ENCODE results near the gene DMXL1.
A peak's percentile ranks its signal among the peaks of the same experiment; 100 is the strongest.
"Not testable (repeated sequence)": the region's sequence is repeated elsewhere in the genome, so short reads cannot be mapped to it uniquely, and the experiment has no call there.

Gene DMXL1

GRCh38 chr5:119212026-119212425, 141.1 kb downstream of the DMXL1 start:
- DNase-seq, result no peak

GRCh38 chr5:119212676-119213075, 141.8 kb downstream of the DMXL1 start:
- DNase-seq, result no peak

- no peak for DNase-seq
These were observed 146.3 kb downstream of the DMXL1 start for GRCh38 chr5:119217183-119217582.

- no peak for DNase-seq
These were observed 148.2 kb downstream of the DMXL1 start for GRCh38 chr5:119218830-119219782.

GRCh38 chr5:119220576-119221197, 149.8 kb downstream of the DMXL1 start:
- no peak for DNase-seq

- DNase-seq, result no peak
These were observed 150.4 kb downstream of the DMXL1 start for GRCh38 chr5:119221330-119221729.

- no peak for DNase-seq
These were observed 159.1 kb downstream of the DMXL1 start for GRCh38 chr5:119229950-119230349.

- DNase-seq, result no peak
These were observed 167.6 kb downstream of the DMXL1 start for GRCh38 chr5:119238265-119239118.

GRCh38 chr5:119239119-119239417, 168.2 kb downstream of the DMXL1 start:
- DNase-seq, result no peak

DNA sequence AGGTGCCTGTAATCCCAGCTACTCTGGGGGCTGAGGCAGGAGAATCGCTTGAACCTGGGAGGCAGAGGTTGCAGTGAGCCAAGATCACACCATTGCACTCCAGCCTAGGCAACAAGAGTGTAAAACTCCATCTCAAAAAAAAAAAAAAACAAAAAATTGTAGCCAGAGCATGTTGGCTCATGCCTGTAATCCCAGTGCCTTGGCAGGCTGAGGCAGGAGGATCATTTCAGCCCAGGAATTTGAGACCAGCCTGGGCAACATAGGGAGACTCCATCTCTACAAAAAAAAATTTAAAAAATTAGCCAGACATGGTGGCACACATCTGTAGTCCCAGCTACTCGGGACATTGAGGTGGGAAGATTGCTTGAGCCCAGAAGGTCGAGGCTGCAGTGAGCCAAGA, 168.9 kb downstream of the DMXL1 start:
- DNase-seq, result not testable (repeated sequence)

DNA sequence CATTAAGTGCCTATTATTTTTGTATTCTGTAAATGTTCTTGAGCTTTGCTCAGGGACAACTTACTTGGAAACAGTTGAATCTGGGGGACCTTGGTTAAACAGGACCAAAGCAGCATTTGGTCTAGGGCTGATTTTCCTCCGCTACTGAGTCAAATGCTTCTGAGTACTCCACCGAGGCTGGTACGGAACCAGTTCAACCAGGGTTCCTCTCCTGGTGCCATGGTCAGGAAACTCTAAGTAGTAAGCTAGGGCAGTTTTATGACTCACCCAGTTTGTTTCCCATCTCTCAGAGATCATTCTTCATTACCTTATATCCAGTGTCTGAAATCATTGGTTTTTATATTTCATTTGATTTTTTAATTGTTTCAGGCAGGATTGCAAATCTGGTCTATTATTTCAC, 173.0 kb downstream of the DMXL1 start:
- DNase-seq, result no peak

DNA sequence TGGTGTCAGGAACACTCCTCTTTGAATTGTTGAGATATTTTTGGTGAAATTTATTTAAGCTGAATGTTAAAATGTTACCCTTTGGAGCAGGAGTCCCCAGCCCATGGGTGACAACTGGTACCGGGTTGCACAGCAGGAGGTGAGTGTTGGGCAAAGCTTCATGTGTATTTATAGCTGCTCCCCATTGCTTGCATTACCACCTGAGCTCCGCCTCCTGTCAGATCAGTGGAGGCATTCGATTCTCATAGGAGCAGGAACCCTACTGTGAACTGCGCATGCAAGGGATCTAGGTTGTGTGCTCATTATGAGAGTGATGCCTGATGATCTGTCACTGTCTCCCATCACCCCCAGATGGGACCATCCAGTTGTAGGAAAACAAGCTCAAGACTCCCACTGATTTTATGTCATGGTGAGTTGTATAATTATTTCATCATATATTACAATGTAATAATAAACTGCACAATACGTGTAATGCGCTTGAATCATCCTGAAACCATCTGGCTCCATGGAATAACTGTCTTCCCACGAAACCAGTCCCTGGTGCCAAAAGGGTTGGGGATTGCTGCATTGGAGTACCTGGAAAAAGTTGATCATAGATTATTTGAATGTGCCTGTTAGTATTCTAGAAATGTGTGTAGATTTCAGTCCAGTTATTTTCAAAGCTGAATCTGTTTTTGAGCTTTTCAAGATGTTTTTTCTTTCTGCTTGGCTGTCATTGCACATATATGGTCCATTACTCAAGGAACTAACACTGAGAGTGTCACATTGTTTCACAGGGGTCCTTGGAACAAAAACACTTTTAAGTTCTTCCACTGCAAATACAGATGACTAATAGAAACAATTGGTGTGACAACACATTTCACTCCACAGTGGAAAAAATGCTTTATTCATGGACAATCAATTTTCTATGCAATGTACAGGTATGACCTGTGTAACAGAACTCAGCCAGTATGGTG, 180.3 kb downstream of the DMXL1 start:
- DNase-seq, result no peak

DNA sequence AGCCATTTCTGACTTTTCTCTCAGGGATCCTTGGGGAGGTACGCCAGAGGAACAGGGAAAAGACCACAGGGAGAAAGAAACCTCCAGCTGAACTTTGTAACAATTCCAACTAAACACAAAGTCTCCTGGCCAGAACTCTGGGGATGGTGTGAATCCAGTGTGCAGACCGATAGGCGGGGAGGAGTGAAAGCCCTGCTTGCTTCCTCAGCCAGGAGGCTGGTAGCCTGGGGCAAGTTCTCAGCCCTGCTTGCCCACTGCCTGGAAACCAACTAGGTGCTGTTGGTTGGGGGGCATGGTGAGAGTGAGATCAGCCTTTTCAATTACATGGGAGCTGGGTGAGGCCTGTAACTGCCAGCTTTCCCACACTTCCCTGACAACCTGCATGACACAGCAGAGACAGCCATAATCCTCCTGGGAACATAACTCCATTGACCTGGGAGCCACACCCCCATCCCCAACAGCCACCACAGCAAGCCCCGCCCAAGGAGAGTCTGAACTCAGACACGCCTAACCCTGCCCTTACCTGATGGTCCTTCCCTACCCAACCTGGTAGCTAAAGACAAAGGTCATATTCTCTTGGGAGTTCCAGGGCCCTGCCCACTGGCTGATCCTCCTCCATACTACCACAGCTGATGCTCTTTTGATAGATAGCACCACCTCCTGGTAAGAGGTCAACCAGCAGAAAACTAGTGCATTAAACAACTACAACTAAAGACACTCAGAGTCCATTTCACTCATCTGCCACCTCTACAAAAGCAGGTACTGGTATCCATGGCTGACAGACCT, 184.9 kb downstream of the DMXL1 start:
- no peak for DNase-seq

- no peak for DNase-seq
These were observed 186.7 kb downstream of the DMXL1 start for GRCh38 chr5:119257613-119258012.

GRCh38 chr5:119263639-119264038, 192.8 kb downstream of the DMXL1 start:
- DNase-seq, result no peak

DNA sequence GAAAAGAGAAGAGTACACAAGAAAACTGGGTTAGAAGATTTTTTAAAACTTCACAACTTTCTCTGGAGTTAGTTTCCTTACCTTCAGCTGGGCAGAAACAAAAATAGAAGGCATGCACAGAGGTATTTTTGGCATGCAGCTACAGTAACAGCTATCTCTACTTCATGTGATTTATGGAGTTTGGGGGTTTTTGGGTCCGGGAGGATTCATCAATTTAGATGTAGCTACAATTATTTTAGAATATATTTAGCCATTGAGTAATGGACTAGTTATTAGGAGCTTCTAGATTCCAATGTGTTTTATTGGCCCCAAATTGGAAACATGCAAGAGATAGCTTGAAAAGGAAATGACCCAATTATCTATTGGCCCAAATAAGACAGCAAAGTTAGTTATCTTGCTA, 193.3 kb downstream of the DMXL1 start:
- no peak for DNase-seq

DNA sequence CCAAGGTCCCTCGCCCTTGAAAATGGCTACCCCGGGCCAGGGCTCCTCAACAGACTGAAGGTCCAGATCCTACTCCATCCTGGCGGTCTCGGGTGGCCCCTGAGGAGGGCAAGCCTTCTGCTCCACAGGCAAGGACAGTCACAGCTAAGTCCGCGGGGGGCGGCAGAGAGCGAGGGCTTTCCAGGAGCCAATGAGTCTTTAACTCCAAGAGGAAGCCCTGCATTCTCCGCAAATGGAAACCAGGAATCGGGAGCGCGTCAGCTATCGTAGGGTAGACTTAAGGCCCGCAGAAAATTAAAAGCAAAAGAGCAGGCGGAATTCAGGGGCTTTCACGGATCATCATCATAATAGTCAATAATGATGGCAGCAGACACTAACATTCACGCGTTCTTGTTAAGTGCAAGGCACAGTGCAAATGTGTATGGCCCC, 197.1 kb downstream of the DMXL1 start:
- peak; percentile 67 to 71 for DNase-seq

- DNase-seq, result peak; percentile 95 to 97
These were observed 197.6 kb downstream of the DMXL1 start for GRCh38 chr5:119268387-119269060.

DNA sequence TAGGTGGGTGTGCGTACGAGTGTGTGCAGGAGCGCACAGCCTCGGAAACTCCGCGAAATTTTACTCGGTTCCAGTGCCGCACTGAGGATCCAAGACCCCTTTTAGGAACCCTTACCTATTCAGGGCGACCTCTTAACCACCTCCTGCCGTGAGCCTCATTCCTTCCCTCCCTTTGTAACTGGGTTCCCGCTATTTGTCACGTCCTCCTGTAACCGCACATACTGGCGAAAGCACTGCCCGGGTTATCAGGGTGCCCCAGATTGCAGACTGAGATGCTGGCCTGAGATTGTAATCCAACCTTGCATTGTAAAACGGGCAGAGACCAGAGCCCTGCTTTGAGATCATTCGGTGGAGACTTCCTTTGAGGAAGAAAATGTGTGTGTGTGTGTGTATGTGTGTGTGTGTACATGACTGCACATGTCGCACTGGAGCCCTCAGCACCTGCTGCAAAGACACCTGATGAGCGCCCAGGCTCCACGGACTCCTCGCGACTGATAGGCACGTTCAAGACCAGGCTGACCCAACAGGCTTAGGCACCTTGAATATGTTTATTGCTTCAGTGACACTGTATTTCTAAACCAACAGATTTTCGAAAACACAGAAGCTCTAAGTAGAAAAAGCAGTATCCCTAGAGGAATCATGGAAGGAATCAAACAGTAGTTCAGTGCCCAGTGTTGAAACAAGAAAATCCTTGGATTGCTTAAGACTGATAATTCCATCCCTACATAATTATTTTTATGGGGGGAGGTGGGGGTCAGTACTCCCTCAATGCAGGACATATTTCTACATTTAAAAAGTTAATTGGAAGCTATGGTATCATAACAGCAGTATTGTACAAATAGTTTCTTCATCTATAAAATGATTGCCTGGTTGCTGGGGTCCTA, 198.4 kb downstream of the DMXL1 start:
- DNase-seq, result peak; percentile 44 to 49

DNA sequence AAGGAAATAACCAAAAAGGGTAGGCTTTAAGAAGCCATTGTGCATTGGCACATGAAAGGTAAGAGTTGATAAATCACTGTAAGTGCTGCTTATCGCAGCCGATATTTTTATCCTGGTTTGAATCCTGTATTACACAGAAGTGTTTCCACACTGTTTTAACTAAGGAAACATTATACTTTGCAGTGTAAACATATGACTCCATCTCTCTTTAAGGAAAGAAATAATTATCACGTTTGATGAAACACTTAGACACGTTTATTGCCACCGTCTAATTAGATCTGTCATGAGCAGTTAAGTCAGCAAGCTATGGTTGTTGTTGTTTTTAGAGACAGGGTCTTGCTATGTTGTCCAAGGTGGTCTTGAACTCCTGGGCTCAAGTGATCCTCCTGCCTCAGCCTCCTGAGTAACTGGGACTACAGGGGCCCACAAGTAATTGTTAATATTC, 199.3 kb downstream of the DMXL1 start:
- DNase-seq, result no peak

All from activated CD4-positive, alpha-beta T cell treated with anti-CD3 and anti-CD28 coated beads for 4 hours (primary cell).